ENCODE data around the gene LEKR1.

- no peak for TF ChIP-seq CTCF (IDR thresholded peaks at IDR 0.05; ENCODE audit: borderline replicate concordance, extremely low read depth, low read length, poor library complexity, severe bottlenecking)
- TF ChIP-seq EZH2 (IDR thresholded peaks at IDR 0.05; ENCODE audit: borderline replicate concordance, low read depth, low read length, severe bottlenecking) = no peak
These were observed 13.4 kb upstream of the LEKR1 start for GRCh38 chr3:156812521-156813335.

Measured in DND-41 (cell line).